IMR-90 (cell line): ENCODE results near the gene CCDC54. TPM values are rescaled to one million over a fixed set of nuclear protein-coding genes. Genes with fewer than 3 reads are reported as not detected.

Experiments used
- ATAC-seq: fragments of 200-7000 bp; cut with Tn5 transposase; 2 replicates; pipeline ENCODE4 v1.9.1; 2020; ENCODE audit warnings: low read depth, mild to moderate bottlenecking, moderate library complexity
- BruUV-seq: library from RNA; stranded (reverse); fragments of 400-500 nt; replicated peaks from 2 replicates; lab custom pipeline; 2021; lab: Mats Ljungman, UMichigan
- CTCF ChIA-PET: fragments of 300-600 bp; formaldehyde crosslinking; extraction: SDS; loops from one replicate; lab custom pipeline; 2021; ENCODE audit warnings: antibody characterized with exemption; lab: Yijun Ruan, JAX
- POLR2A ChIA-PET: fragments of 300-600 bp; sonication (Branson Sonifier 250); formaldehyde crosslinking; loops from one replicate; lab custom pipeline; 2022; ENCODE audit warnings: antibody characterized with exemption; ENCODE audit not compliant: unreplicated experiment; lab: Charles Lee
- DNase-seq: peaks from one replicate; pipeline ENCODE4 v3.0.0; 2013
- H2AFZ ChIP-seq: replicated peaks from 2 replicates; pipeline ENCODE3; 2013; ENCODE audit warnings: low read length, mild to moderate bottlenecking; ENCODE audit not compliant: poor library complexity
- H2AK5ac ChIP-seq: 2 replicates; pipeline ENCODE4 v1.6.1; 2013; ENCODE audit warnings: low read depth, low read length, inconsistent platforms
- H2AK9ac ChIP-seq: replicated peaks from 2 replicates; pipeline ENCODE3; 2013; ENCODE audit warnings: mild to moderate bottlenecking, low read depth, low read length, moderate library complexity; ENCODE audit not compliant: poor library complexity
- H2BK120ac ChIP-seq: 2 replicates; pipeline ENCODE4 v1.6.1; 2013; ENCODE audit warnings: low read depth, low read length, inconsistent platforms
- H2BK15ac ChIP-seq: 3 replicates; pipeline ENCODE4 v1.6.1; 2013; ENCODE audit warnings: low read depth, low read length, inconsistent platforms
- H2BK20ac ChIP-seq: 2 replicates; pipeline ENCODE4 v1.6.1; 2013; ENCODE audit warnings: low read depth, mild to moderate bottlenecking, inconsistent platforms, low read length, moderate library complexity
- H2BK5ac ChIP-seq: 2 replicates; pipeline ENCODE4 v1.6.1; 2013; ENCODE audit warnings: mild to moderate bottlenecking, low read depth, low read length, inconsistent platforms; ENCODE audit not compliant: poor library complexity, severe bottlenecking
- H3K14ac ChIP-seq: replicated peaks from 2 replicates; pipeline ENCODE4 v1.6.1; 2013; ENCODE audit warnings: low read depth, low read length, inconsistent platforms
- H3K18ac ChIP-seq: 2 replicates; pipeline ENCODE4 v1.6.1; 2013; ENCODE audit warnings: low read depth, low read length, control low read depth
- H3K23ac ChIP-seq: 2 replicates; pipeline ENCODE4 v1.6.1; 2013; ENCODE audit warnings: low read depth, low read length, inconsistent platforms
- H3K27ac ChIP-seq: 2 replicates; pipeline ENCODE4 v1.5.1; 2013; ENCODE audit warnings: mild to moderate bottlenecking, control low read depth, low read length; ENCODE audit not compliant: insufficient read depth
- H3K27me3 ChIP-seq: 2 replicates; pipeline ENCODE4 v1.6.1; 2013; ENCODE audit warnings: low read length; ENCODE audit not compliant: control insufficient read depth, insufficient read depth
- H3K36me3 ChIP-seq: 2 replicates; pipeline ENCODE4 v1.6.1; 2013; ENCODE audit warnings: low read length, mixed read lengths; ENCODE audit not compliant: control insufficient read depth, insufficient read depth
- H3K4ac ChIP-seq: 2 replicates; pipeline ENCODE4 v1.6.1; 2013; ENCODE audit warnings: low read depth, low read length, inconsistent platforms
- H3K4me1 ChIP-seq: 2 replicates; pipeline ENCODE4 v1.6.1; 2013; ENCODE audit warnings: low read length, mixed read lengths; ENCODE audit not compliant: control insufficient read depth, insufficient read depth
- H3K4me2 ChIP-seq: 2 replicates; pipeline ENCODE4 v1.6.1; 2013; ENCODE audit warnings: low read depth, mild to moderate bottlenecking, control low read depth, low read length, moderate library complexity
- H3K4me3 ChIP-seq: 2 replicates; pipeline ENCODE4 v1.5.1; 2013; ENCODE audit warnings: low read depth, mild to moderate bottlenecking, control low read depth, low read length, moderate library complexity; ENCODE audit not compliant: insufficient read depth
- H3K56ac ChIP-seq: 2 replicates; pipeline ENCODE4 v1.6.1; 2013; ENCODE audit warnings: low read length, inconsistent platforms; ENCODE audit not compliant: insufficient read depth; ENCODE audit errors: extremely low read depth
- H3K79me1 ChIP-seq, 2 experiments: 2 replicates each; pipeline ENCODE4 v1.6.1; 2013; ENCODE audit warnings: low read length in 2 of 2, inconsistent platforms in 1 of 2, low read depth in 1 of 2
- H3K9ac ChIP-seq: 2 replicates; pipeline ENCODE4 v1.6.1; 2013; ENCODE audit warnings: low read depth, low read length, control low read depth
- H3K9me1 ChIP-seq: 2 replicates; pipeline ENCODE4 v1.6.1; 2013; ENCODE audit warnings: low read length, inconsistent platforms; ENCODE audit not compliant: insufficient read depth
- H3K9me3 ChIP-seq: 2 replicates; pipeline ENCODE4 v1.6.1; 2013; ENCODE audit warnings: low read length; ENCODE audit not compliant: control insufficient read depth, insufficient read depth
- H4K20me1 ChIP-seq: 2 replicates; pipeline ENCODE4 v1.6.1; 2013; ENCODE audit warnings: low read length, inconsistent platforms; ENCODE audit not compliant: insufficient read depth
- H4K5ac ChIP-seq: 2 replicates; pipeline ENCODE4 v1.6.1; 2013; ENCODE audit warnings: mild to moderate bottlenecking, low read depth, low read length, control low read depth
- H4K8ac ChIP-seq, 2 experiments: 2 replicates each; pipeline ENCODE4 v1.6.1; 2013; ENCODE audit warnings: low read depth in 2 of 2, low read length in 2 of 2, control low read depth in 1 of 2, inconsistent platforms in 1 of 2
- H4K91ac ChIP-seq: 2 replicates; pipeline ENCODE4 v1.6.1; 2013; ENCODE audit warnings: low read depth, low read length, inconsistent platforms; ENCODE audit not compliant: insufficient read depth
- CEBPB ChIP-seq: IDR thresholded peaks from 2 replicates; pipeline ENCODE4 v1.6.1; 2012; ENCODE audit warnings: low read depth, low read length, improper control_type of control experiment
- FOS ChIP-seq: fragments of 150-350 bp; IDR thresholded peaks from 2 replicates; pipeline ENCODE4 v1.6.1; 2016; ENCODE audit warnings: low read depth, low read length
- MXI1 ChIP-seq: IDR thresholded peaks from 2 replicates; pipeline ENCODE4 v1.6.1; 2012; ENCODE audit warnings: low read depth, mild to moderate bottlenecking, low read length, moderate library complexity, borderline replicate concordance
- NFE2L2 ChIP-seq: fragments of 150-350 bp; IDR thresholded peaks from 2 replicates; pipeline ENCODE4 v1.6.1; 2016; ENCODE audit warnings: low read depth, mild to moderate bottlenecking, low read length
- WGBS, 2 experiments: methylation state at CpG; one replicate each; pipeline versions ENCODE4 v1.1.5 to v1.1.7; 2013; ENCODE audit warnings: missing lambda C conversion rate in 2 of 2; ENCODE audit not compliant: insufficient read length in 1 of 2; ENCODE audit errors: extremely low coverage in 2 of 2; 5-methylcytosine and 5-hydroxymethylcytosine counted together
- dilution Hi-C: fragments of 300-500 bp; cut with HindIII; formaldehyde crosslinking; loops from one replicate; pipeline ENCODE4 v1.14.3; 2018; ENCODE audit warnings: low sequenced_read_pairs; ENCODE audit not compliant: unreplicated experiment
- in situ Hi-C: fragments of 300-500 bp; cut with MboI; formaldehyde crosslinking; loops from 3 replicates; pipeline ENCODE4 v1.14.3; 2019; ENCODE audit warnings: low sequenced_read_pairs, inconsistent platforms, mixed read lengths
- intact Hi-C: fragments of 100-400 bp; cut with micrococcal nuclease; formaldehyde crosslinking; loops from 2 replicates; pipeline ENCODE4 v1.10.0; 2022
- polyA plus RNA-seq, 3 experiments: library from polyadenylated mRNA; depleted of rRNA; stranded (reverse); fragments of >200 nt; gene quantifications; 2 replicates each; pipeline ENCODE4 v1.2.3, GENCODE V29; 2012; ENCODE audit warnings: low replicate concordance in 1 of 3
- total RNA-seq: library from RNA; depleted of rRNA; stranded (reverse); fragments of >200 nt; gene quantifications from 2 replicates; pipeline ENCODE4 v1.2.3, GENCODE V29; 2012

Gene CCDC54
- total and polyA plus RNA-seq, 2 of the 4 experiments (the other 2 are of a cell fraction) = not detected

- dilution Hi-C loops = no loop called here
- H4K5ac ChIP-seq = no peak overlapping the region
- in situ Hi-C loops = no loop called here
- no peak overlapping the region for H4K91ac ChIP-seq
- BruUV-seq = no TSS peak
- peak overlapping the region; percentile 53 for H2BK5ac ChIP-seq
- H2AK5ac ChIP-seq = 0 out of 2 replicates have a peak overlapping the region, but pooled peaks have one; percentile 17
- ATAC-seq (peak; percentile 92), DNase-seq (peak; percentile 79)
- H2BK20ac ChIP-seq = no peak overlapping the region
- H3K9me3 ChIP-seq = no peaks in the 10 kb centered on the region
- H3K4me2 ChIP-seq = peak overlapping the region; percentile 57
- no peak overlapping the region for H3K9ac ChIP-seq
- 0 out of 4 replicates have a peak overlapping the region, but pooled peaks of 1 of the 2 experiments have one; percentile 11 for H4K8ac ChIP-seq
- peak; percentile 55; the same call in 1 of the 2 replicates for TF ChIP-seq CEBPB
- TF ChIP-seq FOS = peak; percentile 10; the same call in 1 of the 2 replicates
- no peak for TF ChIP-seq MXI1
- TF ChIP-seq NFE2L2 = 0 out of 2 replicates have a peak, but pooled peaks have one; percentile 38
- no peak overlapping the region for H3K23ac ChIP-seq
- ChIA-PET POLR2A (no interaction called here), CTCF (interaction anchor here (1.0 kb wide), 1 partner anchor 17 kb away, joined by 3 read pairs; no protein-coding TSS in a partner anchor)
- H3K14ac ChIP-seq = no peak overlapping the region; the same call in 1 of the 2 replicates
- H3K9me1 ChIP-seq = no peaks in the 10 kb centered on the region
- intact Hi-C loops = no loop called here
- peak overlapping the region; percentile 39; the same call in 1 of the 2 replicates for H2BK120ac ChIP-seq
- H4K20me1 ChIP-seq = no peaks in the 10 kb centered on the region
- H3K4me3 ChIP-seq = no peak overlapping the region
- H3K27ac ChIP-seq = peak overlapping the region; percentile 13; the same call in 1 of the 2 replicates
- H2AK9ac ChIP-seq = no peak overlapping the region
- peak overlapping the region; percentile 17; the same call in 1 of the 2 replicates for H3K56ac ChIP-seq
- 0 out of 2 replicates have a peak, but pooled peaks cover under 1% of the 10 kb centered on the region for H3K27me3 ChIP-seq
- WGBS, 2 experiments = no CpG with 5 or more reads among the region's 3 CpGs
- no peak overlapping the region for H2AFZ ChIP-seq
- H3K4me1 ChIP-seq = peaks cover 4% of the 10 kb centered on the region
- 0 out of 2 replicates have a peak overlapping the region, but pooled peaks have one; percentile 42 for H3K4ac ChIP-seq
- H2BK15ac ChIP-seq = no peak overlapping the region
- H3K36me3 ChIP-seq = no peaks in the 10 kb centered on the region
- peak overlapping the region; percentile 3; the same call in 1 of the 2 replicates for H3K18ac ChIP-seq
- no peaks in the 10 kb centered on the region for H3K79me1 ChIP-seq
Observed at GRCh38 chr3:107387555-107387954, 10.3 kb downstream of the CCDC54 start.
